Muscle of back (tissue), 11 donors: Measurements from ENCODE around the gene FAM110A. TPM values are rescaled to one million over a fixed set of nuclear protein-coding genes. Genes with fewer than 3 reads are reported as not detected.
"Not testable (repeated sequence)": the region's sequence is repeated elsewhere in the genome, so short reads cannot be mapped to it uniquely, and the experiment has no call there.

Experiments used
- DNase-seq, 3 donors: peaks; one replicate each; pipeline versions ENCODE4 v3.0.0 to v3.0.0-alpha.2; 2013
- polyA plus RNA-seq, 10 donors: library from polyadenylated mRNA; unstranded; fragments of 120-200 nt; gene quantifications; one replicate each; pipeline ENCODE4 v1.2.1, GENCODE V29; 2013; ENCODE audit not compliant: insufficient read length in 10 of 10

Gene FAM110A
- polyA plus RNA-seq, 10 donors = 8.3 to 21.4 (median 12.3) TPM

- no peak for DNase-seq
These were observed 39.5 kb downstream of the FAM110A start for GRCh38 chr20:872855-873520.

GRCh38 chr20:873875-874607, 40.5 kb downstream of the FAM110A start:
- DNase-seq = no peak

DNA sequence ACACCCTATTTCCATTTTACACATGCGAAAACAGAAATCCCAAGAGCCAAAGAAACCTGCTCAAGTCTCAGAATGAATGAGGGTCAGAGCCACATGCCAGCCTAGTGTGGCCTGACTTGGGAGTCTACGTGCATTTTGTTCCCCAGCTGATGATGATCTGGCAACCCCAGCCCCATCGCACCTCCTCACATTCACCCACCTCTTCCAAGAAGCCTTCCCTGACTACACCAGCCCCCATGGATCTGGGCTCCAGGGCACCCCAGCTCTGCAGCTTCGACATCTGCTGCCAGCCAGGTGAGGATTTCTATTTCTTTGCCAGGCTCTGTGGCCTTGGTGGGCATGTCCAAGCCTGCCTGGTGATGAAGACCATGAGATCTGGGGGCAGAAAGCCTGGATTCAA, 41.6 kb downstream of the FAM110A start:
- no peak for DNase-seq

GRCh38 chr20:877814-878213, 44.3 kb downstream of the FAM110A start:
- no peak for DNase-seq

GRCh38 chr20:878511-879307, 45.2 kb downstream of the FAM110A start:
- DNase-seq = peak; percentile 16 to 59 (median 34)

- no peak for DNase-seq
These were observed 46.1 kb downstream of the FAM110A start for GRCh38 chr20:879626-880025.

DNA sequence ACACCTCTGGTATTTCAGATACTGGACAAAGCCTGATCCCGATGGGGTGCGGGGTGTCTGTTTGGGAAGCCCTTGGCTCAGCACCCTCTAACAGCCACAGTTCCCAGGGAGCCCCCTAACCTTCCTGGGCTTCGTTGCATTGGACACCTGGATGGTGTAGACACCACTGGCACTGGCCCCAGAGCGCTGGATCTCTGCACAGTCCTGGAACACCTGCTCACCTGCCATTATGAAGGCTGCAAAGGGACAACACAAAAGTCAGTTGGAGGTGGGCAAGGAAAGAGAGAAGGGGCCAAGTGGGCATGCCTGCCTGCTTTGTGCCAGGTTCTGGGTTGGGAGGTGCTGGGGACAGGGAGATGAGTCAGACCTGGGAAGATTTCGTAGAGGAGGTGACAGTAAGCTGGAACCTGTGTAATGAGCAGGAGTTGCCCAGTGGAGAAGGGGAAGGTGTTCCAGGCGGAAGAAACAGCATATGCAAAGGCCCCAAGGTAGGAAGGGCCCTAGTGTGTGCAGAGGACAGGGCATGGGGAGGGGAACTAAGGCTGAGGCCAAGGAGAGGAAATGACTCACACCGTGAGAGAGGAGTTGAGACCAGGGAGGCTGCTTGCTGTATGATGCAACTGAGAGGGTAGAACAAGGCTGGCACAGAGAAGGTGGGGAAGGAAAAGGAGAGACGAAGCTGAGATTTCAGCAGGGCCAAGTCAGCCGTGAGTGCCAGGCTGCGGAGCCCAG, 47.7 kb downstream of the FAM110A start:
- no peak for DNase-seq

DNA sequence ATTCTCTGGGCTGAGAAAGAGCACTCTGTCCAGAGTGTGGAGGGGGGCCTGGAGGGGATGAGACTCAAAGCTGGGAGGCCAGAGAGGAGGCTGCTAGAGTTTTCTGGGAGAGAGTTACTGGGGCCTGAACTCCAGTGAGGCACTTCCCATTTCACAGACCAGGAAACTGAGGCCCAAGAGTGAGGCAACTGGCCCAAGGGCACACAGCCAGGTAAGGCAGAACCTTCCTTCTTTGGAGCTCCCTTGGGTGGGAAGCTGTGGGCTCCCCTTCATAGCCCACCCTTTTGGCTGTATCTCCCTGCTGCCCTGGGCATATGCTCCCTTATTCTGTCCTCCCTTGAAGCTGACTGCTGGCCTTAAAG, 48.2 kb downstream of the FAM110A start:
- DNase-seq = no peak

- peak; percentile 12 to 48 (median 36) for DNase-seq
These were observed 51.8 kb downstream of the FAM110A start for GRCh38 chr20:884983-885952.

- no peak for DNase-seq
These were observed 53.6 kb downstream of the FAM110A start for GRCh38 chr20:887137-887536.

DNA sequence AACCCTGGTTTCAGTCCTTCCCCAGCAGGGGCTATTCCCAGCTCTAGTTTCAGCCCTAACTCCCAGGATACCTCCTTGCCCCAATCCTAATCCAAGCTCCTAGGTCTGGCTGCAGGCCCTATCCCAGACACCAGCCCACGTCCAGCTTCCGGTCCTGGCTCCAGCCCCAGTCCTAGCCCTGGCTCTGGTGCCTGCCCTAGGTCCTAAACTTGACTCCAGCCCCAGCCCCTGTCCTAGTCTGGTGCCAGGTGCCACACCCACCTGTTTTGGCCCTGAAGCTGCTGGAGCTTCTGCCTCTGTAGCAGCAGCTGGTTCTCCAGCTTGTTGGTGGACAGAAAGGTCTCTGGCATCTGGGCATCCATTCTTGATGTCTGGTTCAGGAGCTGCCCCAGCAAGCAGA, 54.5 kb downstream of the FAM110A start:
- DNase-seq = no peak

- DNase-seq = no peak
These were observed 55.6 kb downstream of the FAM110A start for GRCh38 chr20:889106-889505.

GRCh38 chr20:889932-890463, 56.5 kb downstream of the FAM110A start:
- DNase-seq = no peak

GRCh38 chr20:890666-891057, 57.1 kb downstream of the FAM110A start:
- no peak for DNase-seq

GRCh38 chr20:891058-891705, 57.7 kb downstream of the FAM110A start:
- DNase-seq = peak in 1 of 3 donors; percentile 30

DNA sequence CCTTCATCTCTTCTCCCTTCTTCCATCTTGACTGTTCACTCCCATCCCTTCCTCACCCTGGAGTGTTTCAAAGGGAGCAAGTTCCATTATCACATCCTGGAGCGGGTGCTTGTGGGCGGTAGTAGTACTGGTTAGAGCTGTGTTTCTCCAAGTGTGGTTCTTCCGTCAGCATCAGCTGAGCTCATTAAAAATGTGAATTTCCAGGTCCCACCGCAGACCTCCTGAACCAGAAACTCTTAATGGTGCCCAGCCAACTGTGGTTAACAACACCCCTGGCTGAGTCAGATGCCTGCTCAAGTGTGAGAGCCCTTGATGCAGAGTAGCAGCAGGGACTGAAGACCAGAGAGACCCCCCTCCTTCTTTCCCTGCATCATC, 58.2 kb downstream of the FAM110A start:
- no peak for DNase-seq

DNA sequence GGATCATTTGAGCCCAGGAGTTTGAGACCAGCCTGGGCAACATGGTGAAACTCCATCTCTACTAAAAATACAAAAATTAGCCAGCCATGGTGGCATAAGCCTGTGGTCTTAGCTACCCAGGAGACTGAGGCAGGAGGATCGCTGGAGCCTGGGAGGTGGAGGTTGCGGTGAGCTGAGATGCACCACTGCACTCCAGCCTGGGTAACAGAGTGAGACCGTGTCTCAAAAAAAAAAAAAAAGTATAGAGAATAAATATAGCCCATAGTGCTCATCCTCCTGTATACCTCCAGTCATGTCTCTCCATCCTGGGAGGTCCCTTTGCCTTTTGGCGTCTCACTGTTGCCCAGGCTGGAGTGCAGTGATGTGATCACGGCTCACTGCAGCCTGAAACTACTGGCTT, 58.9 kb downstream of the FAM110A start:
- not testable (repeated sequence) for DNase-seq
